Measurements from ENCODE around the gene VANGL1. TPM values are rescaled to one million over a fixed set of nuclear protein-coding genes. Genes with fewer than 3 reads are reported as not detected.

Gene VANGL1
- total and polyA plus RNA-seq, 4 donors: 2.5 to 6.8 (median 3.5) TPM

- H3K27ac ChIP-seq (ENCODE audit: low read depth in 1 of 2, low read length in 2 of 2): peak overlapping the region in 1 of 2 donors; percentile 22
- H3K4me1 ChIP-seq (ENCODE audit: control insufficient read depth in 4 of 4, insufficient read depth in 4 of 4, low read length in 3 of 4): peaks cover 0 to 11% (median under 1%) of the 10 kb centered on the region in 4 donors
- no peak for TF ChIP-seq HNF4G (IDR thresholded peaks at IDR 0.05)
- TF ChIP-seq NR2F2 (IDR thresholded peaks at IDR 0.05): no peak
- no peaks in the 10 kb centered on the region for H3K36me3 ChIP-seq (ENCODE audit: control insufficient read depth in 4 of 4, insufficient read depth in 3 of 4, low read depth in 1 of 4, low read length in 3 of 4)
- H3K27me3 ChIP-seq (ENCODE audit: control insufficient read depth in 4 of 4, insufficient read depth in 4 of 4, low read length in 3 of 4): no peaks in the 10 kb centered on the region
- H3K4me3 ChIP-seq (ENCODE audit: low read depth in 1 of 3, low read length in 3 of 3): no peak overlapping the region
- WGBS: 68% methylated on average over 1 of the region's 1 CpG
- H3K9ac ChIP-seq (ENCODE audit: low read depth in 1 of 2, low read length in 2 of 2): no peak overlapping the region
- no peaks in the 10 kb centered on the region for H3K9me3 ChIP-seq (ENCODE audit: control insufficient read depth in 4 of 4, low read length in 3 of 4)
- no peak for DNase-seq (ENCODE audit: low spot score)
Observed at GRCh38 chr1:115728341-115728740, 86.6 kb downstream of the VANGL1 start.

- peaks cover 0 to 8% (median under 1%) of the 10 kb centered on the region in 4 donors for H3K4me1 ChIP-seq (ENCODE audit: control insufficient read depth in 4 of 4, insufficient read depth in 4 of 4, low read length in 3 of 4)
- H3K27ac ChIP-seq (ENCODE audit: low read depth in 1 of 2, low read length in 2 of 2): no peak overlapping the region
- no peaks in the 10 kb centered on the region for H3K9me3 ChIP-seq (ENCODE audit: control insufficient read depth in 4 of 4, low read length in 3 of 4)
- DNase-seq (ENCODE audit: low spot score): no peak
- no peak for TF ChIP-seq TAF1 (conservative IDR thresholded peaks at IDR 0.05)
- no peak overlapping the region for H3K9ac ChIP-seq (ENCODE audit: low read depth in 1 of 2, low read length in 2 of 2)
- 81% methylated on average over 4 of the region's 4 CpGs for WGBS
- no peak overlapping the region for H3K4me3 ChIP-seq (ENCODE audit: low read depth in 1 of 3, low read length in 3 of 3)
- H3K36me3 ChIP-seq (ENCODE audit: control insufficient read depth in 4 of 4, insufficient read depth in 3 of 4, low read depth in 1 of 4, low read length in 3 of 4): no peaks in the 10 kb centered on the region
- H3K27me3 ChIP-seq (ENCODE audit: control insufficient read depth in 4 of 4, insufficient read depth in 4 of 4, low read length in 3 of 4): no peaks in the 10 kb centered on the region
Observed at GRCh38 chr1:115729756-115730155, 88.0 kb downstream of the VANGL1 start.

GRCh38 chr1:115732316-115732715, 90.5 kb downstream of the VANGL1 start:
- no peak overlapping the region for H3K9ac ChIP-seq (ENCODE audit: low read depth in 1 of 2, low read length in 2 of 2)
- H3K36me3 ChIP-seq (ENCODE audit: control insufficient read depth in 4 of 4, insufficient read depth in 3 of 4, low read depth in 1 of 4, low read length in 3 of 4): no peaks in the 10 kb centered on the region
- DNase-seq (ENCODE audit: low spot score): no peak
- no peak for TF ChIP-seq ZBTB33 (IDR thresholded peaks at IDR 0.05)
- peak; percentile 39 for TF ChIP-seq MAX (IDR thresholded peaks at IDR 0.05)
- no peak for TF ChIP-seq FOXA2 (IDR thresholded peaks at IDR 0.05)
- no peak for TF ChIP-seq CTCF (IDR thresholded peaks at IDR 0.05; ENCODE audit: low read depth, low read length, missing input control)
- TF ChIP-seq EGR1 (IDR thresholded peaks at IDR 0.05; ENCODE audit: low read depth in 2 of 2): no peak
- no peak for TF ChIP-seq TAF1 (conservative IDR thresholded peaks at IDR 0.05)
- no peak for TF ChIP-seq SP1 (IDR thresholded peaks at IDR 0.05)
- peaks cover 0 to 5% (median under 1%) of the 10 kb centered on the region in 4 donors for H3K4me1 ChIP-seq (ENCODE audit: control insufficient read depth in 4 of 4, insufficient read depth in 4 of 4, low read length in 3 of 4)
- no peak overlapping the region for H3K27ac ChIP-seq (ENCODE audit: low read depth in 1 of 2, low read length in 2 of 2)
- WGBS: 73% methylated on average over 4 of the region's 4 CpGs
- H3K9me3 ChIP-seq (ENCODE audit: control insufficient read depth in 4 of 4, low read length in 3 of 4): no peaks in the 10 kb centered on the region
- H3K4me3 ChIP-seq (ENCODE audit: low read depth in 1 of 3, low read length in 3 of 3): no peak overlapping the region
- H3K27me3 ChIP-seq (ENCODE audit: control insufficient read depth in 4 of 4, insufficient read depth in 4 of 4, low read length in 3 of 4): no peaks in the 10 kb centered on the region

GRCh38 chr1:115740811-115741210, 99.0 kb downstream of the VANGL1 start:
- DNase-seq (ENCODE audit: low spot score): no peak
- Histone ChIP-seq H3K4me1 (ENCODE audit: control insufficient read depth in 4 of 4, insufficient read depth in 4 of 4, low read length in 3 of 4) (no peaks in the 10 kb centered on the region), H3K4me3 (ENCODE audit: low read depth in 1 of 3, low read length in 3 of 3) (no peak overlapping the region), H3K27ac (ENCODE audit: low read depth in 1 of 2, low read length in 2 of 2) (no peak overlapping the region), H3K27me3 (ENCODE audit: control insufficient read depth in 4 of 4, insufficient read depth in 4 of 4, low read length in 3 of 4) (peaks cover 0 to 4% (median 0%) of the 10 kb centered on the region in 4 donors), H3K36me3 (ENCODE audit: control insufficient read depth in 4 of 4, insufficient read depth in 3 of 4, low read depth in 1 of 4, low read length in 3 of 4) (no peaks in the 10 kb centered on the region), H3K9ac (ENCODE audit: low read depth in 1 of 2, low read length in 2 of 2) (no peak overlapping the region), H3K9me3 (ENCODE audit: control insufficient read depth in 4 of 4, low read length in 3 of 4) (no peaks in the 10 kb centered on the region)
- WGBS: 66% methylated on average over 1 of the region's 1 CpG
- no peak for TF ChIP-seq JUND (IDR thresholded peaks at IDR 0.05)
- no peak for TF ChIP-seq NR2F2 (IDR thresholded peaks at IDR 0.05)
- TF ChIP-seq FOXA2 (IDR thresholded peaks at IDR 0.05): no peak
- no peak for TF ChIP-seq RXRA (IDR thresholded peaks at IDR 0.05)
- no peak for TF ChIP-seq SP1 (IDR thresholded peaks at IDR 0.05)
- no peak for TF ChIP-seq YY1 (IDR thresholded peaks at IDR 0.05)
- no peak for TF ChIP-seq CTCF (IDR thresholded peaks at IDR 0.05; ENCODE audit: low read depth, low read length, missing input control)
- no peak for TF ChIP-seq ZBTB33 (IDR thresholded peaks at IDR 0.05)
- no peak for TF ChIP-seq ATF3 (IDR thresholded peaks at IDR 0.05)
- no peak for TF ChIP-seq HNF4G (IDR thresholded peaks at IDR 0.05)
- TF ChIP-seq FOXA1 (IDR thresholded peaks at IDR 0.05): no peak
- TF ChIP-seq EGR1 (IDR thresholded peaks at IDR 0.05; ENCODE audit: low read depth in 2 of 2): no peak

All from liver (tissue), 9 donors.